DOHH2 (cell line): Measurements from ENCODE around the gene TMEM151A.

Experiments
- EZH2phosphoT487 ChIP-seq: fragments of 200-600 bp; sonication (generic); IDR thresholded peaks from 2 replicates; pipeline ENCODE4 v1.6.1; 2017; ENCODE audit warnings: borderline replicate concordance, mild to moderate bottlenecking, antibody characterized with exemption, low read length, moderate library complexity, mixed read lengths
- TF ChIP-seq, protein P1 (sequence below): fragments of 200-600 bp; sonication (generic); IDR thresholded peaks from one replicate; pipeline ENCODE4 v1.5.1; 2014; ENCODE audit warnings: antibody characterized with exemption, mild to moderate bottlenecking, low read depth, low read length; ENCODE audit not compliant: poor library complexity, severe bottlenecking

DNA sequence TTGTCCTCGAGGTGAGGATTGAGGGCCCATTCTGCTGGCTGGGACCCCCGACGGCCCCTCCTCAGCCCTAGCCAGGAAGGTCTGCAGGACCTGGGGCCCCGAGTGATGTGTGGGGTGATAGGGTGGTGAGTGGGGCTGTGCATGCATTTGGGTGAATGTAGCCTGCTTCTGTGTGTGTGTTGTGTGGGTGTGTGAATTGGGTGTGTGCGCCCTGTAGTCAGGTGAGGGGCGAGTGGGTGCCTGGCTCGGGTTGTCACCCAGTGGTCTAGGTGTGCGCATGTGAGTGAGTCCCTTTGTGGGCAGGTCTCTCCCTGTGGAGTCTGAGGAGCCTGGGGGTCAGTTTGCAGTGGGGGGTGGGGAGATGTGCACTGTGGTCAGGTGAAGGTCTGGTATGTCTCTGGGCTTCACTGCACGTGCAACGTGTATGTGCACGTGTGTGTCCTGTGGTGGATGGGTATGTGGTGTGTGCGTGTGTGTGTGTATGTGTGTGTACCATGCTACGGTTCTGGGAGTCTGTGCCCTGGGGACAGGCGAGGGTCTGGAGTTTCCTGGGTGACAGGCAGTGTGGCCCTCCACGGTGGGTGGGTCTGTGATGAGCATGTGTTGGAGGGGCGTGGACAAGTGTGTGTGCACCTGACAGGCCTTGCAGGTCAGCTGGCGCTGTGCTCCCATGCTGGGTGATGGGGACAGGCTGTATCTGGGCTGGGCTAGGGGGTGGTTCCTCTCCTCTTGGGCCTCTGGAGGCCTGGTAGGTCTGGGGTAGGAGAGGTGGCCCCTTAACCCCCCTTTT, 1.0 kb downstream of the TMEM151A start:
- TF ChIP-seq, protein P1, sequence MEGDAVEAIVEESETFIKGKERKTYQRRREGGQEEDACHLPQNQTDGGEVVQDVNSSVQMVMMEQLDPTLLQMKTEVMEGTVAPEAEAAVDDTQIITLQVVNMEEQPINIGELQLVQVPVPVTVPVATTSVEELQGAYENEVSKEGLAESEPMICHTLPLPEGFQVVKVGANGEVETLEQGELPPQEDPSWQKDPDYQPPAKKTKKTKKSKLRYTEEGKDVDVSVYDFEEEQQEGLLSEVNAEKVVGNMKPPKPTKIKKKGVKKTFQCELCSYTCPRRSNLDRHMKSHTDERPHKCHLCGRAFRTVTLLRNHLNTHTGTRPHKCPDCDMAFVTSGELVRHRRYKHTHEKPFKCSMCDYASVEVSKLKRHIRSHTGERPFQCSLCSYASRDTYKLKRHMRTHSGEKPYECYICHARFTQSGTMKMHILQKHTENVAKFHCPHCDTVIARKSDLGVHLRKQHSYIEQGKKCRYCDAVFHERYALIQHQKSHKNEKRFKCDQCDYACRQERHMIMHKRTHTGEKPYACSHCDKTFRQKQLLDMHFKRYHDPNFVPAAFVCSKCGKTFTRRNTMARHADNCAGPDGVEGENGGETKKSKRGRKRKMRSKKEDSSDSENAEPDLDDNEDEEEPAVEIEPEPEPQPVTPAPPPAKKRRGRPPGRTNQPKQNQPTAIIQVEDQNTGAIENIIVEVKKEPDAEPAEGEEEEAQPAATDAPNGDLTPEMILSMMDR, result no peak
- TF ChIP-seq EZH2phosphoT487, result no peak
